ENCODE measurements around the gene SNAPC4.

DNA sequence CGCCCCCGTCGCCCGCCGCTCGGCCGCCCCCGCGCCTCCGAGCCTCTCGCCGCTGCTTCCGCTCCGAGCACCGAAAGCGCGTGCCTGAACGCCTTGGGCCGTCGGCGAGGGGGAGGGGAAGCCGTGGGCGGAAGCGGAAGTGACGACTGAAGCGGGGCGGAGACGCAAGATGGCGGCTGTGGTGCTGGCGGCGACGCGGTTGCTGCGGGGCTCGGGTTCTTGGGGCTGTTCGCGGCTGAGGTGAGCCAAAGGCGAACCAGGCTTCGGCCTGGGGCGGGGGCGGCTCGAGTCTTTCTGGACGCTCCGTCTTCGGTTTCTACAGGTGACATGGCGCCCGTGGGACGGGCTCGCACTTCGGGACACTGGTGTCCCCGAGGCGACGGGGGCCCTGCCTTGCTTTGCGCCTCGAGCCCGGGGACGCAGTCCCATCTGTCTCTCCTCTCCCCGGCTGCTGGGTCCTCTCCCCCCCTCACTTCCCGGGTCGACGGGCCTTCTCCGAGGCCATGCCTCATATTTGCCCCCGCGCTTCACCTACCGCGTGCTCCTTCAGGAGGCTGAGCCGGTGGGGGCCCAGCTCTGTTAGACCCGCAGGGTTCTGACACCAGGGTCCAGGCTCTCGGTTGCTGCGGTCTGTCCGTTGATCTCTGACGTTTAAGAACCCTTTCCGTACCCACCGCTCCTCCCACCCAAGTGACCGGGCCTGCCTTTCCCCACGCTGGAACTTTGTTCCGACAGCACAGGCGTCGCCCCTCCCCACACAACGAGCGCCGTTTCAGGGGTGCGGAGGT, 10.7 kb upstream of the SNAPC4 start, which contains the start of the genes ENTR1 and PMPCA:
- TF ChIP-seq, protein P1, sequence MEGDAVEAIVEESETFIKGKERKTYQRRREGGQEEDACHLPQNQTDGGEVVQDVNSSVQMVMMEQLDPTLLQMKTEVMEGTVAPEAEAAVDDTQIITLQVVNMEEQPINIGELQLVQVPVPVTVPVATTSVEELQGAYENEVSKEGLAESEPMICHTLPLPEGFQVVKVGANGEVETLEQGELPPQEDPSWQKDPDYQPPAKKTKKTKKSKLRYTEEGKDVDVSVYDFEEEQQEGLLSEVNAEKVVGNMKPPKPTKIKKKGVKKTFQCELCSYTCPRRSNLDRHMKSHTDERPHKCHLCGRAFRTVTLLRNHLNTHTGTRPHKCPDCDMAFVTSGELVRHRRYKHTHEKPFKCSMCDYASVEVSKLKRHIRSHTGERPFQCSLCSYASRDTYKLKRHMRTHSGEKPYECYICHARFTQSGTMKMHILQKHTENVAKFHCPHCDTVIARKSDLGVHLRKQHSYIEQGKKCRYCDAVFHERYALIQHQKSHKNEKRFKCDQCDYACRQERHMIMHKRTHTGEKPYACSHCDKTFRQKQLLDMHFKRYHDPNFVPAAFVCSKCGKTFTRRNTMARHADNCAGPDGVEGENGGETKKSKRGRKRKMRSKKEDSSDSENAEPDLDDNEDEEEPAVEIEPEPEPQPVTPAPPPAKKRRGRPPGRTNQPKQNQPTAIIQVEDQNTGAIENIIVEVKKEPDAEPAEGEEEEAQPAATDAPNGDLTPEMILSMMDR (IDR thresholded peaks at IDR 0.05): no peak
- peak; percentile 32 for TF ChIP-seq POLR2A (IDR thresholded peaks at IDR 0.05)

Measured in testis (tissue), 2 donors.